ENCODE results near the gene PLEKHB1. TPM values are rescaled to one million over a fixed set of nuclear protein-coding genes. Genes with fewer than 3 reads are reported as not detected.

Gene PLEKHB1
- total and polyA plus RNA-seq, 10 of the 15 experiments (the other 5 are each of a cell fraction or from before 2014, with no cell fraction given): 0.58 to 2.6 (median 1.5) TPM; not detected in 1

GRCh38 chr11:73664877-73665276 is 18.5 kb downstream of the PLEKHB1 start:
- BruUV-seq (replicated peaks): no TSS peak
- FAIRE-seq: no peak

More at GRCh38 chr11:73664877-73665276, 18.5 kb downstream of the PLEKHB1 start:
- no peak for TF ChIP-seq RFX5 (IDR thresholded peaks at IDR 0.05; ENCODE audit: low read depth, low read length)
- no peak for TF ChIP-seq MLLT1 (IDR thresholded peaks at IDR 0.05)
- TF ChIP-seq IRF5 (IDR thresholded peaks at IDR 0.05; ENCODE audit: borderline replicate concordance): no peak
- no peak for TF ChIP-seq RUNX3 (IDR thresholded peaks at IDR 0.05; ENCODE audit: low read length)
- TF ChIP-seq NR2C1 (IDR thresholded peaks at IDR 0.05): no peak
- TF ChIP-seq LARP7 (IDR thresholded peaks at IDR 0.05): no peak
- TF ChIP-seq ZNF207 (IDR thresholded peaks at IDR 0.05; ENCODE audit: borderline replicate concordance): no peak
- no peak for TF ChIP-seq CBFB (IDR thresholded peaks at IDR 0.05; ENCODE audit: low read depth)
- no peak for TF ChIP-seq POU2F2 (IDR thresholded peaks at IDR 0.05; ENCODE audit: borderline replicate concordance, low read depth, low read length)
- TF ChIP-seq NFYB (IDR thresholded peaks at IDR 0.05; ENCODE audit: insufficient read depth, low read depth, low read length): no peak
- TF ChIP-seq NR2F1 (conservative IDR thresholded peaks at IDR 0.05): no peak
- TF ChIP-seq IRF3 (IDR thresholded peaks at IDR 0.05): no peak
- TF ChIP-seq TCF12 (IDR thresholded peaks at IDR 0.05; ENCODE audit: low read depth, low read length): no peak
- no peak for TF ChIP-seq TBL1XR1 (IDR thresholded peaks at IDR 0.05; ENCODE audit: low read depth, low read length)
- no peaks in the 10 kb centered on the region for H3K27me3 ChIP-seq (replicated peaks in 1 of 2; ENCODE audit: control insufficient read depth in 2 of 2, insufficient read depth in 2 of 2, low read length in 1 of 2)
- in situ Hi-C loops (cut with MboI): loop anchor here (5.0 kb wide), 2 partner anchors 263 to 313 kb away; no protein-coding TSS in a partner anchor
- H3K4me3 ChIP-seq: no peak overlapping the region
- H3K4me2 ChIP-seq (ENCODE audit: control insufficient read depth, insufficient read depth): no peak overlapping the region
- H3K27ac ChIP-seq (ENCODE audit: control insufficient read depth, insufficient read depth): no peak overlapping the region
- DNase-seq (ENCODE audit: low read depth, low spot score) (no peak), ATAC-seq (no peak)
- POLR2A ChIA-PET: no interaction called here
- H3K36me3 ChIP-seq (ENCODE audit: control insufficient read depth in 2 of 2, insufficient read depth in 2 of 2, low read length in 1 of 2): no peaks in the 10 kb centered on the region
- intact Hi-C loops (cut with micrococcal nuclease; ENCODE audit: unreplicated experiment): loop anchor here (5.0 kb wide), 1 partner anchor 248 kb away; no protein-coding TSS in a partner anchor
- no peaks in the 10 kb centered on the region for H4K20me1 ChIP-seq (ENCODE audit: control insufficient read depth, insufficient read depth)
- RAD21 ChIA-PET (ENCODE audit: unreplicated experiment): interaction anchor here (0.8 kb wide), 1 partner anchor 61 kb away, joined by 3 read pairs; no protein-coding TSS in a partner anchor
- CTCF ChIA-PET: interaction anchor here (0.9 to 8.1 kb wide), 2 partner anchors 11 to 40 kb away, joined by 3 to 173 read pairs; no protein-coding TSS in a partner anchor
- SMC1A ChIA-PET (ENCODE audit: uncharacterized antibody, unreplicated experiment): interaction anchor here (0.6 kb wide), 1 partner anchor 46 kb away, joined by 3 read pairs; no protein-coding TSS in a partner anchor
- no peak overlapping the region for H2AFZ ChIP-seq (ENCODE audit: control insufficient read depth, low read depth, low read length)
- H3K9ac ChIP-seq (ENCODE audit: control insufficient read depth, insufficient read depth, low read length): no peak overlapping the region
- H3K79me2 ChIP-seq (ENCODE audit: control insufficient read depth, insufficient read depth, low read length): no peaks in the 10 kb centered on the region
- H3K9me3 ChIP-seq (replicated peaks; ENCODE audit: control insufficient read depth, insufficient read depth, low read length): no peaks in the 10 kb centered on the region
- H3K4me1 ChIP-seq (ENCODE audit: control insufficient read depth, insufficient read depth, low read length): no peaks in the 10 kb centered on the region
